Tongue (tissue), 2 donors: Measurements from ENCODE around the gene SPATA9. TPM values are rescaled to one million over a fixed set of nuclear protein-coding genes. Genes with fewer than 3 reads are reported as not detected.
A peak's percentile ranks its signal among the peaks of the same experiment; 100 is the strongest.

Experiments
- DNase-seq: peaks from one replicate; pipeline ENCODE4 v3.0.0-alpha.2; 2015
- total RNA-seq: library from RNA; depleted of rRNA; stranded (reverse); fragments of >200 nt; gene quantifications from one replicate; pipeline ENCODE4 v1.2.3, GENCODE V29; 2014

SPATA9 gene, protein sequence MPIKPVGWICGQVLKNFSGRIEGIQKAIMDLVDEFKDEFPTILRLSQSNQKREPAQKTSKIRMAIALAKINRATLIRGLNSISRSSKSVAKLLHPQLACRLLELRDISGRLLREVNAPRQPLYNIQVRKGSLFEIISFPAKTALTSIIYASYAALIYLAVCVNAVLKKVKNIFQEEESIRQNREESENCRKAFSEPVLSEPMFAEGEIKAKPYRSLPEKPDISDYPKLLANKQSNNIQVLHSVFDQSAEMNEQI
- not detected for total RNA-seq

GRCh38 chr5:95682891-95683290, at the start of gene SPATA9:
TSS of gene SPATA9 (minus strand) at chr5:95682991. CDS start at chr5:95682854, 137 bp downstream.
- DNase-seq: no peak

DNA sequence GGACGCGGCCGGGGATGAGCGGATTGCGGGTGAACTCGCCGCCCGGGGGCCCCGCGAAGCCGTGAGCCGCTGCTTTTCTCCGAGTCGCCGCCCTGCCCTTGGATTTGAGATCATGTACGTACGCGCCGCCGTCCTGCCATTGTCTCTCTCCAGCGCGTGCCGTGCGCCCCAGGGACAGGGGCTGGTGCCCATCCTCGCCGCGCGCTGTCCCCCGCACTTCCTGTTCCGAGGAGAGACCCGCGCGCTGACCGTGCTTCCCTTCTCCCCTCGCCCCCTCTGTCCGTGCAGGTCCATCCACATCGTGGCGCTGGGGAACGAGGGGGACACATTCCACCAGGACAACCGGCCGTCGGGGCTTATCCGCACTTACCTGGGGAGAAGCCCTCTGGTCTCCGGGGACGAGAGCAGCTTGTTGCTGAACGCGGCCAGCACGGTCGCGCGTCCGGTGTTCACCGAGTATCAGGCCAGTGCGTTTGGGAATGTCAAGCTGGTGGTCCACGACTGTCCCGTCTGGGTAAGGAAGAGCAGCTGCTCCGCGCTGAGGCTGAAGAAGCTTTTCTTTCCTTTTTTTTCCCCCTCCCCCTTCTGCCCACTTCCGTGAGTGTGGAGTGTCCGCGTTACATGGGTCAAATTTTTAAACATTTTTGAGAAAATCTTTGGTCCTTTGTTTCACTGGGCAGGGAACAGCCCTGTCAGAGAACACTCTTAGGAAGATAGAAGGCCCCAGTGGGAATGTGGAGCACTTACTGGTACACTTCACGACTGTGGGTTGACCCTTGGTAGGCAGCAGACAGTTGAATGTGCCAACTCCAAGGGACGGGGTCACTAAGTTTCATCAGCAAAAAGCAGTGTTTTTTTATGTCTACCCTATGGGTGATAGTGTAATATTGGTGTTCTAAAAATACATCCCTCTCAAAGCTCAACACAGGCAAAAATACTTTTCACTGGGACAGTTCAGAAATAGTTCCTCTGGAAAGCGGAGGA, 49.1 kb upstream of the SPATA9 start:
- peak; percentile 72 for DNase-seq

GRCh38 chr5:95730730-95731570, 48.2 kb upstream of the SPATA9 start, which contains the start of gene RHOBTB3:
TSS of gene RHOBTB3 (plus strand) at chr5:95731336. CDS start at chr5:95731683, 347 bp downstream.
- DNase-seq: peak; percentile 98

DNA sequence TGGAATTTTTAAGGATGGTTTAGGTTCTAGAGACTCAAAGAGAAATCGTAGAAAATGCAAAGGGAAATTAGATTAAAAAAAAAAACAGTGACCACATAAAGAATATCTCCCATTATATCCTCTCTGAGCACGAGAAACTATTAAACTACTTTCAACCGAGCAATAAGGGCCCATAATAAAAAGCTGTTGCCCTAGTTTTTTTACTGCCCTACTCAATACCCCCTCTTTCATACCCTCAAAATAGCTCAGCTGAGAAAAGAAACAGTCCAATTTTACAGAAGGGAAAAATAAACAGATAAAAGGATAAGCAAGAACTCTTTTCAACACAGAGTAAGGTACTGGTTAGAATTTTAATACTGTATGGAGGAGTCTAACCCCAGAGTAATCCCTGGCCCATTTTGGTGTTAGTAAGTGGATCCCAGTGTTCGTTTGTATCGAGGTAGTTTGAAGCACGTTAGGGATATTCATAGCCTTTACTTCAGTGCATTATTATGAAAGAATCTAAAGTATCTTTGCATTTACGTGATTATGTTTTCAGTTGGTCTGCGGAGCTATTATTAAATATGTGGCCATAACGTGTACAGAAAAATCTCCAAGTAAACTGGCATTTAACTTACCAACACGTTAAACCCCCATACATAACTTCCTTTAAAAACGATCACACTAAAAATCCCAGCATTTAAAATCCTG, 47.4 kb upstream of the SPATA9 start:
- no peak for DNase-seq

GRCh38 chr5:95729115-95730010, 46.6 kb upstream of the SPATA9 start:
- DNase-seq: no peak

- no peak for DNase-seq
Observed at GRCh38 chr5:95728494-95729114, 45.8 kb upstream of the SPATA9 start.

DNA sequence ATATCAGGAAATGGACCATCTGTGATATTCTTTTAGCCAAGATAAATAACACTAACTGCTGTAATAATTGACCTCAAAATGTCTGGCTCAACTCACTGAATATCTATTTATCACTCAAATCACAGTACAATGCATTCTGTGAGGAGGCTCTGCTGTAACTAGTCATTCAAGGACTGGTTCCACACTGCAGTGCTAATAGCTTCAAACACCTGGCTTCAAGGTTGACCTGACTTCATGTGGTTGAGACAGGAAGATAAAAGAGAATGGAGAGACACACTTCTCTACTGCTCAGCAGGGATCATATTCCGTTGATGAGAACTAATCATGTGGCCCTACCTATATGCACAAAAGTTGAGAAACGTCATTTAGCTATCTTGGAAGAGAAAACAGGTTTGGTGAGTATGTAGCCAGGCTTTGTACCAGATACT, 45.0 kb upstream of the SPATA9 start:
- DNase-seq: no peak

GRCh38 chr5:95726811-95727763, 44.3 kb upstream of the SPATA9 start:
- no peak for DNase-seq

GRCh38 chr5:95725937-95726810, 43.4 kb upstream of the SPATA9 start:
- DNase-seq: peak; percentile 57

DNA sequence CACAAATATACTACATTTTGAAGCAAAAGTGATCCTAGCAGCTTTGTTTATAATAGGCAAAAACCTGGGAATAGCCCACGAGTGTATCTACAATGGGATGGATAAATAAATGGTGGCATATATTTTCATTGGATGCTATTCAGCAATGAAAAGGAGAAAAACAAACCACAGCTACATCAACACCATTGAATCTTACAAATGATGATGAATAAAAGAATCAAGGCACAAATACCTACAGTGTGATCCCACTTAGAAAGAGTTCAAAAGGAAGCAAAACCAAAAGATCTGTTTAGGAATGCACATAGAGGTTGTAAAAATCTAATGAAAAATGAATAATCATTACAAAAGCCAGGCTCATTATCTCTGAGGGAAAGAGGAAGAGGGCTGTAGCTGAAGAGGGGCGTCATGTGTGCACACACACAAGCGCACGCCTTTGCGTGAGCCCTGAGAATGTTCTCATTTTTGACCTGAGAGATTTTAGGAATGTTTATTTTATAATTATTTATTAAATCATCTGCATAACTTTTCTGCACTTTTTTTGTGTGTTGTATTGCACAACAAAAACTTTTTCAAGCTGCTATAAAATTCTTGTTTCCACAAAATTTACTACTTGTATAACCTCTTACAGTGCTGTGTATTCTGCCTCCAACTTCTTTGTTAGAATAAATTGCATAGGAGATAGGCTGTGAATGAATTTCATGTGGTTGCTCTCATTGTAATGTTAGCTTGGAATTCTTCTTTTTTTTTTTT, 42.5 kb upstream of the SPATA9 start:
- DNase-seq: no peak

- DNase-seq: no peak
Observed at GRCh38 chr5:95723632-95724369, 41.0 kb upstream of the SPATA9 start.

- DNase-seq: no peak
Observed at GRCh38 chr5:95721582-95722295, 38.9 kb upstream of the SPATA9 start.

DNA sequence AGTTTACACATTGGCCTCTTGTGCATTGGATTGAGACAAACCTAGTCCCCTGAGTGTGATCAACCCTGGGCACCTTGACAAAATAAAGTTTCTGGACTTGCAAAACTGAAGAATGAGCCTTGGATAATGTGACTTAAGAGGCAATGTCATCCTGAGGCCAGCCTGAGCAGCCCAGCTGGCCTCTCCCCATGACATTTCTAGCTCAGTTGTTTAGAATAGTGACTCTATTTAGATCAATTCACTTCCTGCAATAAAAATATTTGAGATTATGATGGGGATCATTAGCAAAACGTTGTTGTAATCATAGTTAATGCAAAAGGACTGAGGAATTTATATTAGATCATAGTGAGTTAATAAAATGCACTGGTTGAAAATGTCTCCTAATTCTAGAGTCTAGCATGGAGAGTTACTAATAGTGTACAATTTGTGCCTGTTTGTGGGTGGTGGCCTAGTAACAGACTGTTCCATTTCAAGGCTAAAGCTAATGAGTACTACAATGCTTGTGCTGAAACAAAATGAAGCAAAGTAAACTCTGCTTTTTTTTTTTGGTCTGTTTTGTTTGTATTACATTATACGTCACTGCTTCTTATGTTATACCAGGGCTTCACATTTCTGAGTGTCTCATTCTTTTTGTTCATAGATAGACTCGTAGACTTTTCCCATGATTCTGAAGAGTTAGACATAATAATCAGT, 37.4 kb upstream of the SPATA9 start:
- DNase-seq: peak; percentile 27

DNA sequence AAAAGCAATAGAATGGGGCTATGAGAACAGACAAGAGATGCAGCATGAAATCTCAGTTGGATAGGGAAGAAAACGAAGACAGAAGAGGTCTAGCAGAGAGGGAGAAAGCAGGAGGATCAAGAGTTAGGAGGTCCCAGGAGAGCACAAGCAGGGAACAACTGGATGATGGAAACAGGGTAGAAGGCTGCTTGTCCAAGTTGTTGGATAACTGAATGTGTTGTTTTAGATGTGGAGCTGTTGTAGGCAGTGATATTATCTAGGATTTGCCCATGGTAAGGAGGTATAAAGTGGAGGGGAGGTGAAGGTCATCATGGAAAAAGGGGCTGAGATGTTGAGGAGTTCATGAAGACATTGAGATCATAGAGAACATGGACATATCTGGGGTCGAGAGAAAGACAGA, 35.9 kb upstream of the SPATA9 start:
- no peak for DNase-seq

- DNase-seq: no peak
Observed at GRCh38 chr5:95718203-95718602, 35.4 kb upstream of the SPATA9 start.
